PC-9 (cell line): ENCODE results near the gene ABHD16B. TPM values are rescaled to one million over a fixed set of nuclear protein-coding genes. Genes with fewer than 3 reads are reported as not detected.
"Not testable (repeated sequence)": the region's sequence is repeated elsewhere in the genome, so short reads cannot be mapped to it uniquely, and the experiment has no call there.

Experiments used
- BruUV-seq: library from RNA; stranded (reverse); fragments of 400-500 nt; replicated peaks from 2 replicates; lab custom pipeline; 2021; lab: Mats Ljungman, UMichigan
- CTCF ChIA-PET: fragments of 300-600 bp; sonication (Branson Sonifier 250); formaldehyde crosslinking; loops from one replicate; lab custom pipeline; 2022; ENCODE audit warnings: antibody characterized with exemption; lab: Charles Lee
- POLR2A ChIA-PET: fragments of 300-600 bp; sonication (Branson Sonifier 250); formaldehyde crosslinking; loops from one replicate; lab custom pipeline; 2022; ENCODE audit warnings: antibody characterized with exemption; ENCODE audit not compliant: unreplicated experiment; lab: Charles Lee
- DNase-seq, 2 experiments: peaks; one replicate each; pipeline versions ENCODE4 v3.0.0 to v3.0.0-alpha.2; 2015 to 2022; ENCODE audit warnings: mixed read lengths in 1 of 2
- H2AFZ ChIP-seq: fragments of 200-600 bp; sonication (generic); 2 replicates; pipeline ENCODE4 v1.8.1; 2017; ENCODE audit warnings: antibody characterized with exemption
- H3F3A ChIP-seq: fragments of 200-600 bp; sonication (generic); 2 replicates; pipeline ENCODE4 v1.8.1; 2017; ENCODE audit warnings: antibody characterized with exemption, mild to moderate bottlenecking, low read depth; ENCODE audit not compliant: insufficient read depth
- H3K27ac ChIP-seq: fragments of 200-600 bp; sonication (generic); 2 replicates; pipeline ENCODE4 v1.6.1; 2016; ENCODE audit warnings: mixed run types
- H3K27me3 ChIP-seq: fragments of 200-600 bp; sonication (generic); 2 replicates; pipeline ENCODE4 v1.6.1; 2016; ENCODE audit warnings: low read depth, mixed run types; ENCODE audit not compliant: insufficient read depth
- H3K36me3 ChIP-seq: fragments of 200-600 bp; sonication (generic); 2 replicates; pipeline ENCODE4 v1.6.1; 2016; ENCODE audit warnings: low read depth, mixed run types
- H3K4me1 ChIP-seq: fragments of 200-600 bp; sonication (generic); replicated peaks from 2 replicates; pipeline ENCODE4 v1.6.1; 2016; ENCODE audit warnings: mixed run types; ENCODE audit not compliant: insufficient read depth
- H3K4me2 ChIP-seq: fragments of 200-600 bp; sonication (generic); 2 replicates; pipeline ENCODE4 v1.6.1; 2017; ENCODE audit warnings: mixed run types
- H3K4me3 ChIP-seq: fragments of 200-600 bp; sonication (generic); 2 replicates; pipeline ENCODE4 v1.6.1; 2016; ENCODE audit warnings: mixed run types
- H3K79me2 ChIP-seq: fragments of 200-600 bp; sonication (generic); 2 replicates; pipeline ENCODE4 v1.6.1; 2017; ENCODE audit warnings: low read depth, mixed run types
- H3K9me2 ChIP-seq: fragments of 200-600 bp; sonication (generic); 2 replicates; pipeline ENCODE4 v1.8.1; 2017; ENCODE audit warnings: mild to moderate bottlenecking; ENCODE audit not compliant: insufficient read depth
- H3K9me3 ChIP-seq: fragments of 200-600 bp; sonication (generic); 2 replicates; pipeline ENCODE4 v1.8.1; 2016; ENCODE audit warnings: low read depth; ENCODE audit not compliant: insufficient read depth
- H4K20me1 ChIP-seq: fragments of 200-600 bp; sonication (generic); 2 replicates; pipeline ENCODE4 v1.8.1; 2017; ENCODE audit not compliant: insufficient read depth
- EZH2 ChIP-seq: fragments of 200-600 bp; sonication (generic); IDR thresholded peaks from 2 replicates; pipeline ENCODE4 v1.8.0; 2017; ENCODE audit warnings: antibody characterized with exemption, low read depth
- intact Hi-C: fragments of 100-400 bp; cut with micrococcal nuclease; formaldehyde crosslinking; loops from one replicate; pipeline ENCODE4 v1.10.0; 2022; ENCODE audit not compliant: unreplicated experiment
- total RNA-seq: library from RNA; stranded (reverse); gene quantifications from 2 replicates; pipeline ENCODE4 v1.2.3, GENCODE V29; 2021
- TF ChIP-seq, protein P1 (sequence below): fragments of 200-600 bp; sonication (generic); conservative IDR thresholded peaks from 2 replicates; pipeline ENCODE4 v1.6.1; 2017; ENCODE audit warnings: mixed run types, antibody characterized with exemption, mild to moderate bottlenecking, moderate library complexity

ABHD16B gene
- total RNA-seq, 1 experiment from 2014 or later = not detected

DNA sequence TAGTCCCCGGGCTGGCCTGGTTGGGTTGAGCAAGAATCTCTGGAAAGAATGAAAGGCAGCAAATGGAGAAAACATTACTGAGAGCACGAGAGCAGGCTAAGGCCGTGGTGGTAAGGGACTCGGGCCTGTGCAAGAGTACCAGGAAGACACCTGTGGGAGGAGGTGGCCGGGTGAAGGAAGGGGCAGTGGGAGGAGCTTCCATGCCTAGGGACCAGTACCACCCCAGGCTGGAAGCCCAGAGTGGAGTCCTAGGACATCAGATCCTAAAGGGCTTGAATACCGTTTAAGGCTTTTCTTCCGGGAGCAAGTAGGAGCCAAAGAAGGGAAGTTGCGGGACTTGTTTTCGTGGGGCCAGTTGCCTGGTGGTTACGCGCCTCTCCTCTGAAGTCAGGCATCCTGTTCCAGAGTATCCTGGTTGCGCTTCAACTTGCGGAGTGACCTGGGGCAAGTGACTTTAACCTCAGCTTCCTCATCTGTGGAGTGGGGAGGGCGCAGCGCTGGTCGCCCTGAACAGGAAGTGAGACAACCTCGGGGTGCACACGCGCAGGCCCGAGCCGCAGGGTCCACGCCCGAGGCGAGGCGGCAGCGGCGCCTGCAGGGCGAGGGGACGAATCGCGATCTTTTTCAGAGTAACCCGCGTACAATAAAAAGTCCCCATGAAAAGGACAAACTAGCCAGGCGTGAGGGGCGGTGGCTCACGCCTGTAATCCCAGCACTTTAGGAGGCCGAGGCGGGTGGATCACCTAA lies 2.7 kb downstream of the ABHD16B start:
- H3K9me3 ChIP-seq = no peaks in the 10 kb centered on the region
- no peaks in the 10 kb centered on the region for H3K9me2 ChIP-seq
- H4K20me1 ChIP-seq = peaks cover 26% of the 10 kb centered on the region
- H3K4me2 ChIP-seq = peak overlapping the region; percentile 91
- DNase-seq = peak; percentile 87 to 93
- peak overlapping the region; percentile 88 for H3K27ac ChIP-seq
- TF ChIP-seq EZH2 = no peak
- TF ChIP-seq, protein P1, sequence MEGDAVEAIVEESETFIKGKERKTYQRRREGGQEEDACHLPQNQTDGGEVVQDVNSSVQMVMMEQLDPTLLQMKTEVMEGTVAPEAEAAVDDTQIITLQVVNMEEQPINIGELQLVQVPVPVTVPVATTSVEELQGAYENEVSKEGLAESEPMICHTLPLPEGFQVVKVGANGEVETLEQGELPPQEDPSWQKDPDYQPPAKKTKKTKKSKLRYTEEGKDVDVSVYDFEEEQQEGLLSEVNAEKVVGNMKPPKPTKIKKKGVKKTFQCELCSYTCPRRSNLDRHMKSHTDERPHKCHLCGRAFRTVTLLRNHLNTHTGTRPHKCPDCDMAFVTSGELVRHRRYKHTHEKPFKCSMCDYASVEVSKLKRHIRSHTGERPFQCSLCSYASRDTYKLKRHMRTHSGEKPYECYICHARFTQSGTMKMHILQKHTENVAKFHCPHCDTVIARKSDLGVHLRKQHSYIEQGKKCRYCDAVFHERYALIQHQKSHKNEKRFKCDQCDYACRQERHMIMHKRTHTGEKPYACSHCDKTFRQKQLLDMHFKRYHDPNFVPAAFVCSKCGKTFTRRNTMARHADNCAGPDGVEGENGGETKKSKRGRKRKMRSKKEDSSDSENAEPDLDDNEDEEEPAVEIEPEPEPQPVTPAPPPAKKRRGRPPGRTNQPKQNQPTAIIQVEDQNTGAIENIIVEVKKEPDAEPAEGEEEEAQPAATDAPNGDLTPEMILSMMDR = peak; percentile 64
- H3K27me3 ChIP-seq = no peaks in the 10 kb centered on the region
- peaks cover 54% of the 10 kb centered on the region for H3F3A ChIP-seq
- peaks cover 61% of the 10 kb centered on the region for H3K79me2 ChIP-seq
- H3K4me1 ChIP-seq = peaks cover 28% of the 10 kb centered on the region
- intact Hi-C loops = loop anchor here (1.0 to 10.0 kb wide), 4 partner anchors 78 to 326 kb away; partner anchors contain the start of genes ARFRP1 and TCEA2
- H2AFZ ChIP-seq = peak overlapping the region; percentile 83
- ChIA-PET CTCF (interaction anchor here (0.6 to 0.9 kb wide), 6 partner anchors 54 to 563 kb away, joined by 3 to 6 read pairs (median 4); partner anchors contain the start of gene PTK6), POLR2A (interaction anchor here (0.6 kb wide), 1 partner anchor 95 kb away, joined by 3 read pairs; no protein-coding TSS in a partner anchor)
- peaks cover 11% of the 10 kb centered on the region for H3K36me3 ChIP-seq
- BruUV-seq = TSS peak; percentile 67
- H3K4me3 ChIP-seq = peak overlapping the region; percentile 77

DNA sequence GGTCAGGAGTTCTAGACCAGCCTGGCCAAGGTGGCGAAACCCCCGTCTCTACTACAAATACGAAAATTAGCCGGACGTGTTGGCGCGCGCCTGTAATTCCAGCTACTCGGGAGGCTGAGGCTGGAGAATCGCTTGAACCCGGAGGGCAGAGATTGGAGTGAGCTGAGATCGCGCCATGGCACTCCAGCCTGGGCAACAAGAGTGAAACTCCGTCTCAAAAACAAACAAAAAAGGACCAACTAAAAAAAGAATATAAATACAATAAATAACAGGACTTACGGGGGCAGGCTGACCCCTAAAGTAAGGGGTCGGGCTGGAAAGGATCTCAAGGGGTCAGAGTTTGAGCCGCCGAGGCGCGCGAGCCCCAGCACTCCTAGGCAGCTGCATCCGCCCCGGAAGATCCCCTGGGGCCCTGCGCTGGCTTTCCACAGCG lies 3.3 kb downstream of the ABHD16B start:
- DNase-seq = no peak
- Histone ChIP-seq H3K4me1 (peaks cover 28% of the 10 kb centered on the region), H3K27me3 (no peaks in the 10 kb centered on the region), H3K9me2 (no peaks in the 10 kb centered on the region), H4K20me1 (peaks cover 32% of the 10 kb centered on the region), H3K36me3 (peaks cover 17% of the 10 kb centered on the region), H3K9me3 (no peaks in the 10 kb centered on the region), H3K79me2 (peaks cover 67% of the 10 kb centered on the region), H3K27ac (peak overlapping the region; percentile 88), H3K4me2 (peak overlapping the region; percentile 91), H2AFZ (peak overlapping the region; percentile 83), H3F3A (peaks cover 55% of the 10 kb centered on the region), H3K4me3 (peak overlapping the region; percentile 77)
- no TSS peak for BruUV-seq
- intact Hi-C loops = loop anchor here (1.0 to 10.0 kb wide), 4 partner anchors 78 to 326 kb away; partner anchors contain the start of genes ARFRP1 and TCEA2
- POLR2A ChIA-PET = interaction anchor here (0.6 to 1.2 kb wide), 8 partner anchors 32 to 1040 kb away, joined by 3 to 19 read pairs (median 6); partner anchors contain the start of genes ARFRP1, PTK6, RTEL1 and ZGPAT
- CTCF ChIA-PET = interaction anchor here (0.6 to 1.1 kb wide), 4 partner anchors 86 to 564 kb away, joined by 3 to 5 read pairs (median 4); partner anchors contain the start of gene PTK6
- TF ChIP-seq, protein P1 = no peak; the same call in 1 of the 2 replicates
- TF ChIP-seq EZH2 = no peak

DNA sequence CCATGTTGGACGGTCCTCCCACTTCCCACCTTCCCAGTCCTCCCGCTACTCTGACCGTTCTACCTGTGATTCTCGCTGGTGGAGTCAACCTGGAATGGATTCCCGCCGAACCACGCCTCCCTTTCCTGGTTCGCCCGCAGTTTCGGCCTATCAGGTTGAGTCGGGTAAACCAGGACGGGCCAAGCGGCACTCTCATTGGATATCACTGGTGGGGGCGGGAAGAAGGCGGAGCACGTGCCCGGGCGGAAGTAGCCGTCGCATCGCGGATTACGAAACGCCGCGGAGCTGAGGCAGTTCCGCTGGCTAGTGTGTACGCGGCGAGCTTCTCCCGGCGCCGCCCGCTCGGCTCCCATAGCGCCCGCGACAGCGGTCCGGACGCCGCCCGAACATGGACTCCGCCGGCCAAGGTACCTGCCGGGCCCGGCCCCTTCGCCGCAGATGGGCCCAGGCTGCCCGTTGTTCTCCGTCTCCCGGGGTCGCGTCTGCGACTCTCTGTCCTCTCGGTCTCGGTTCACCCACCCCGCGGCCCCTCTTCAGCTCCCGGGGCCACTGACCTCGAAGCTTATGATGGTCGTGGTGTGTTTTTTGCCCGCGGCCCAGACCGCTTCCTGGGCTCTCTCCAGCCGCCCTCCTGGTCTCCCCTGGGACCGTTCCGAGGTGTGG lies 3.8 kb downstream of the ABHD16B start, which contains the start of gene TPD52L2:
TPD52L2 (plus strand) TSS at position 293 of the 663 bp plus-strand sequence; CDS start at position 389, 96 bp downstream.
- Histone ChIP-seq H3K36me3 (peaks cover 18% of the 10 kb centered on the region), H3K9me3 (no peaks in the 10 kb centered on the region), H3F3A (peaks cover 55% of the 10 kb centered on the region), H3K4me3 (peak within 1 kb of the TSS; percentile 77), H3K4me2 (peak within 1 kb of the TSS; percentile 91), H3K9me2 (no peaks in the 10 kb centered on the region), H3K27ac (peak within 1 kb of the TSS; percentile 88), H2AFZ (peak within 1 kb of the TSS; percentile 83), H3K79me2 (peaks cover 72% of the 10 kb centered on the region), H3K4me1 (peaks cover 28% of the 10 kb centered on the region), H4K20me1 (peaks cover 37% of the 10 kb centered on the region), H3K27me3 (no peaks in the 10 kb centered on the region)
- CTCF ChIA-PET = interaction anchor here (0.5 to 1.4 kb wide), 5 partner anchors 79 to 326 kb away, joined by 3 to 9 read pairs (median 3); partner anchors contain the start of genes ARFRP1 and ZGPAT
- no TSS peak for BruUV-seq
- intact Hi-C loops = loop anchor here (1.0 to 10.0 kb wide), 9 partner anchors 30 to 327 kb away; partner anchors contain the start of genes ARFRP1 and TCEA2
- DNase-seq = peak; percentile 99
- TF ChIP-seq EZH2 = no peak
- TF ChIP-seq, protein P1 = no peak
- POLR2A ChIA-PET = interaction anchor here (0.6 to 1.2 kb wide), 11 partner anchors 29 to 1040 kb away, joined by 3 to 19 read pairs (median 5); partner anchors contain the start of genes ARFRP1, PTK6, RTEL1 and ZGPAT

DNA sequence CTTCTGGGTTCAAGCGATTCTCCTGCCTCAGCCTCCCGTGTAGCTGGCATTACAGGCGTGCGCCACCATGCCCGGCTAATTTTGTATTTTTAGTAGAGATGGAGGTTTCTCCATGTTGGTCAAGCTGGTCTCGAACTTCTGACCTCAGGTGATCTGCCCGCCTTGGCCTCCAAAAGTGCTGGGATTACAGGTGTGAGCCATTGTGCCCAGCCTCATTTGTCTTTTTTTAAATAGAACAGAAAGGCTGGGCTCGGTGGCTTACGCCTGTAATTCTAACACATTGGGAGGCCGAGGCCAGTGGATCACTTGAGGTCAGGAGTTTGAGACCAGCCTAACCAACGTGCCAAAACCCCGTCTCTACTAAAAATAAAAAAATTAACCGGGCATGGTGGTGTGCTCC lies 5.7 kb downstream of the ABHD16B start:
- peaks cover 28% of the 10 kb centered on the region for H3K4me1 ChIP-seq
- H2AFZ ChIP-seq, H3K9me2 ChIP-seq, DNase-seq, BruUV-seq, H3K27me3 ChIP-seq, H3K9me3 ChIP-seq, POLR2A ChIA-PET, H3K4me3 ChIP-seq, H3K27ac ChIP-seq: not testable (repeated sequence)
- H3K4me2 ChIP-seq = peak overlapping the region; percentile 88; the same call in 1 of the 2 replicates
- peaks cover 33% of the 10 kb centered on the region for H3K36me3 ChIP-seq
- H3K79me2 ChIP-seq = peaks cover 82% of the 10 kb centered on the region
- peaks cover 42% of the 10 kb centered on the region for H4K20me1 ChIP-seq
- peaks cover 48% of the 10 kb centered on the region for H3F3A ChIP-seq
- intact Hi-C loops = loop anchor here (10.0 kb wide), 1 partner anchor 198 kb away; the partner anchor contains the start of gene TCEA2
- CTCF ChIA-PET = interaction anchor here (0.7 kb wide), 1 partner anchor 274 kb away, joined by 5 read pairs; no protein-coding TSS in a partner anchor
